GM18870 (cell line): ENCODE measurements around the gene C14orf180.
"Not testable (repeated sequence)": the region's sequence is repeated elsewhere in the genome, so short reads cannot be mapped to it uniquely, and the experiment has no call there.

Experiments
- ATAC-seq: cut with Tn5 transposase; IDR thresholded peaks from one replicate; pipeline ENCODE4 v1.9.1; 2021; ENCODE audit warnings: moderate library complexity; ENCODE audit not compliant: unreplicated experiment

C14orf180 gene

GRCh38 chr14:104577426-104577825, 2.1 kb upstream of the C14orf180 start:
- ATAC-seq, result no peak

- no peak for ATAC-seq
These were observed 1.7 kb upstream of the C14orf180 start for GRCh38 chr14:104577847-104578301.

DNA sequence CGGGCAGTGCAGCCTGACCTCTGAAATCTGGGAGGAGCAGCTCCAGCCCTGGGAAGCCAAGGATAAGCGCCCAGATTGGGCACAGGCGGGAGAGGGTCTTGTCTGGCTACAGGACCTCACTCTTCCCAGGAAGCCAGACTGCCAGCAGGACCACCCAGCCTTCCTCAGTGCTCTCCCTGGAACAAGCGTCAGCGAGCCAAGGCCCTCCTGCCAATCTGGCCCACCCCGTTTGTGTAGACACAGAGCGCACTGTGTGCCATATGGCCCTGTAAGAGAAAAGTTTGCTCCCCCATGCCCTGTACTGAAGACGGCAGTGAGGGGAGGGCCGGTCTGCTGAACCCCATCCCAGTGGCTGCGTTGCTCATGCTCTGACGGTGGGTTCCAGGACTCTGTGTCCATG, 1.2 kb upstream of the C14orf180 start:
- no peak for ATAC-seq

DNA sequence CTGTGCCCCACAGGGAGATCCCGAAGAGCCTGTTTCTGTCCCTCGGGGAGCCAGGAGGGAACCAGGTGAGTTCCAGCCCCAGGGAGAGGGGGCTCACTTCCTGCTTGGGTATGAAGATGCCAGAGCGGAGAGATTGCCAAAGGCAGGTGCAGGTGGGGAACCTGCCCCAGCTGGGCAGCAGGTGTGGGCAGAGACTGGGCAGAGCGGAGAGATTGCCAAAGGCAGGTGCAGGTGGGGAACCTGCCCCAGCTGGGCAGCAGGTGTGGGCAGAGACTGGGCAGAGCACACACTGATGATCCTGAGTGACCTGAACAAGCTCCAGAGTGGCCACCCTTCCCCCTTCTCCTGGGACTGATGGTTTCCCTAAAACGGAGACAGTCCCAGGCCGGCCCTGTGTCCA, 375 bp downstream of the C14orf180 start:
- not testable (repeated sequence) for ATAC-seq

DNA sequence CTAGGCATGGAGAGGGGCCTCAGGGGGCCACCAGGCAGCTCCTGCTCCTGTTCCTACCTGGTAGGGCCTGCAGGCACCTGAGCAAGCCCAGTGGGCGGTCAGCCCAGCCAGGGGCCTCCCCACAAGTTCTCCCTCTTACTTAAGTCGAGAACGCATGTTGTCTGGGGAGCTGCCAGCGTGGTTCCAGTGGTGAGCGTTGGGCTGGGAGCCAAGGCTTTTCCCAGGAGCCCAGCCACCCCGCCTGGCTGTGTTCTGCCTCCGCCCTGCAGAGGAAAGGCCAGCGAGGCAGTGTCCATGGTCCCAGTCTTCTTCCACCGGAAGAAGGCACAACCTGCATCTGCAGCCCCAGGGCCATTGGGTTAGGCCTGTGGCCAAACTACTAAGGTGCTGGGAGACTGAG, 1.4 kb downstream of the C14orf180 start:
- no peak for ATAC-seq

DNA sequence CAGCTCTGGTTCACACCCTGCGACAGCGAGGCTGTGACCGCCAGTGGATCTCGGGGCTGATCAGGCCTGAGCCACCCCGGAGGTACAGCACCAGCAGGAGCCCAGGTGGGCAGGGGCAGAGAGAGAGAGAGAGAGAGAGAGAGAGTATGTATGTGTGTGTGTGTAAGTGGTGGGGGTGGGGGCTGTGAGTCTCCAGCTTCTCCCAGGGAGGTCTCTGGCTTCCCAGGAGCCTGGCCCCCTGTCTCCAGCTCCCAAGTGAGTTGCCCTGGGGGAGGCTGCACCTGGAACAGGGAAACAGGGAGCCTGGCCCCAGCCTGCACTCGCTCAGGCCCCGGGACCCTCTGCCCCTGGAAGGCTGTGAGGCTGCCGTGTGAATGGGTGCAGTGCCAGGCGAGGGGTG, 2.0 kb downstream of the C14orf180 start:
- no peak for ATAC-seq

GRCh38 chr14:104582005-104582404, 2.4 kb downstream of the C14orf180 start:
- no peak for ATAC-seq

GRCh38 chr14:104582662-104583061, 3.1 kb downstream of the C14orf180 start:
- no peak for ATAC-seq

GRCh38 chr14:104583424-104584306, 4.1 kb downstream of the C14orf180 start:
- no peak for ATAC-seq

GRCh38 chr14:104584557-104584956, 5.0 kb downstream of the C14orf180 start:
- no peak for ATAC-seq

- ATAC-seq, result no peak
These were observed 6.6 kb downstream of the C14orf180 start for GRCh38 chr14:104585966-104586697.

DNA sequence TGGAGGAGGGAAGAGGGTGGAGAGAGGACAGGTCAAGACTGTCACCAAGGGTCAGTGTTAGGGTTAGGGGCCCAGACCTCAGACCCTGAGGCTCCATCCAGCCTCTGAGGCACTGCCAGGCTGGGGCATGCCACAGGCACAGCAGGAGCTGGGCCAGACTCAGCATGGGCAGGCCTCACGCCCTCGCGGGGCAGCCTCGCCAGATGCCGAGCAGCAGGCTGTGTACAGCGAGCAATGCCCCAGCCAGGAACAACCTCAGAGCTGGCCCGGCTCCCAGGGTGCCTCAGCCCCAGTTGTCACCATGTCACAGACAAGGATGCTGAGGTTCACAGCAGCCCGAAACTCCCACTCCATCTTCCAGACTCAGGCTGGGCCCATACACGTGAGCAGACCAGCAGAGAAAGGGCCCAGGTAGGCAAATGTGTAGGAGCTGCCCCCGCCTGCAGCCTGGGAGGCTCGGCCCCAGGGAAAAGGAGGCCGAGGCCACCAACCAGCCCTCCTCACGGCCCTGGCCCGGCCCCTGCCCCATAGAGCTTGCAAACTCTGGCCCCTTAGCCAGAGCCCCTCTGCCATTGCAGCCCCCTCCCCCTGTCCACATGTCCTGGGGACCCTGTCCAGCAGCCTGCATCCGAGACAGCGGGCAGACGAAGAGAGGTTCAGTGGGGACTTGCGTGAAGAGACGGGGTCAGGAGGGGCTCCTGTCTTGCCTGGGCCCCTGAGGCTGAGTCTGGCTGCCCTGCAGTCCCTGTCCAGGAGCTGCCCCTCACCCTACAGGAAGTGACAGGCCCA, 7.5 kb downstream of the C14orf180 start:
- no peak for ATAC-seq

GRCh38 chr14:104587641-104588040, 8.1 kb downstream of the C14orf180 start:
- no peak for ATAC-seq

DNA sequence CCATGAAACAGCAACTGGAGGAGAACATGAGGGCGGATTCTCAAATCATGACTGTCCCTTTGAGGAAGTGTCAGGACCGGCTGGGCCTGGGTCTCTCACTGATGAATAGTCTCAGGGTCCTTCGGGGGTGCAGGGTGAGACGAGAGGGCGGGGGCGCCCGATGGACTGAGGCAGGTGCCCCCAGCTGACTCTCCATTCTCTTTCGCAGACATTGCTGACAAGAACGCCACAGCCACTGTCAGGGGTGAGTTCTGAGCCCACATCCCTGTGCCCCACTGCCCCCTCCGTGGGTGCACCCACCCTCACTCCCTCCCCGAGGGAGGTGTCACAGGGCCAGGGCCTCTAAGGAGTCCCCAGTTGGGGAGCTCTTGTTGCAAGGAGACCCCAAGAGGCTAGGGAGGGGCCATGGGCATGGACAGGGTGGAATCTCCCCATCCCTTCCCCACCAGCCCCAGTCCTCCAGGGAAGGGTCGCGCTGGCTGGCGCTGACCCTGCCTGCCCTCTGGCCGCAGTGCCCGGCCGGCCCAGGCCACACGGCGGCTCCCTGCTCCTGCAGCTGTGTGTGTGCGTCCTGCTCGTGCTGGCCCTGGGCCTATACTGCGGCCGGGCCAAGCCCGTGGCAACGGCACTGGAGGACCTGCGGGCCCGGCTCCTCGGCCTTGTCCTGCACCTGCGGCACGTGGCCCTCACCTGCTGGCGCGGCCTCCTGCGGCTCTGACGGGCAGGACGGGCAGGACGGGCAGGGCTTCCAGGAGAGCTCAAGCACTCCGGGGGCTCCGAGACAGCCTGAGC, 8.7 kb downstream of the C14orf180 start:
- no peak for ATAC-seq

DNA sequence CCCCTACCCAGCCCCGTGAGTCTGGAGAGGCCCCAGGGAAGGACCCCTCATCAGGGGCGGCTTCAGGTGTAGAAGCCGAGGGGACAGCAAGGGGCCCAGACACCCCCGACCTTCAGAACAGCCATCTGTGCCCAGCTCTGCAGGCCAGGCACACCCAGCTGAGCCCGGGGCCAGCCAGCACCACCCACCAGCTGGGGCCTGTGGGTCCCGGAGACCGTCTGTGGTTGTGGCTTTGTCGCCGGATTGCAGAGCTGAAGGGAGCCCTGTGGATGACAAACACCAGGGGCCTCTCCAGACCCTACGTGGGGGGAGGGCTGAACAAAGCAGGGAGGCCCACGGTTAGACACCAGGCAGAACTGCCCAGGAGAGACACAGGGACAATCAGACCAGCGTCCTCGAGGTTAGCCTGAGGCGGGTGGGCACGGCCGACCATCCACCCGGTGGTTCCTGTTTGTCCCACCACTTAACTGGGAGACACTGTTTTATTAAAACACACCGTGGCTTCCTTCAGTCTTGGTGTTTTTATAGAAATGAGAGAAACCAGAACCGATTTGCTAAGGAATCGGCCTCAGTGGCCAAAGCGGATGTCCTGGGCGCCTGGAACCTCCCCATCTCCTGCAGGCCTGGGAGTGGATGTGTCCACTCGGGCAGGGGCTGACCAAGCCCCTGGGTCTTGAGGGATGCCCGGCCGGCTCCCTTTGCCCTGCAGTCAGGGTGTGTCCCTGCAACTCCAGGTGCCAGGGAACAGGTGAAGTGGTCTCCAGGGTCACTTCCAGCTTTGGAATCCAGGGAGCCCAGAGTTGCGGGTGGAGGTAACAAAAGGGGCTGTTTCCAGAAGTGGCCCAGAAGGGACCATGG, 10.0 kb downstream of the C14orf180 start:
- ATAC-seq, result no peak

GRCh38 chr14:104590240-104590965, 10.8 kb downstream of the C14orf180 start:
- ATAC-seq, result no peak

GRCh38 chr14:104591031-104591430, 11.5 kb downstream of the C14orf180 start:
- no peak for ATAC-seq

GRCh38 chr14:104591506-104592291, 12.1 kb downstream of the C14orf180 start:
- ATAC-seq, result no peak
